Fibroblast of lung (primary cell): ENCODE data around the gene DUSP9. TPM values are rescaled to one million over a fixed set of nuclear protein-coding genes. Genes with fewer than 3 reads are reported as not detected.
"Not testable (repeated sequence)": the region's sequence is repeated elsewhere in the genome, so short reads cannot be mapped to it uniquely, and the experiment has no call there.

ENCODE experiments used
- DNase-seq, 2 donors: peaks; one replicate each; pipeline versions ENCODE4 v3.0.0 to v3.0.0-alpha.2; 2010; ENCODE audit warnings: low read depth in 2 of 2
- H2AFZ ChIP-seq: 2 replicates; pipeline ENCODE4 v1.5.1; 2012; ENCODE audit warnings: low read length, control low read depth, inconsistent platforms
- H3K27ac ChIP-seq: 2 replicates; pipeline ENCODE4 v1.5.1; 2011; ENCODE audit warnings: low read length, control low read depth; ENCODE audit not compliant: insufficient read depth
- H3K27me3 ChIP-seq: 2 replicates; pipeline ENCODE4 v1.5.1; 2011; ENCODE audit warnings: mild to moderate bottlenecking, low read length; ENCODE audit not compliant: control insufficient read depth, insufficient read depth
- H3K36me3 ChIP-seq: 2 replicates; pipeline ENCODE4 v1.5.1; 2011; ENCODE audit warnings: low read length; ENCODE audit not compliant: control insufficient read depth, insufficient read depth
- H3K4me1 ChIP-seq: 2 replicates; pipeline ENCODE4 v1.5.1; 2011; ENCODE audit warnings: low read length; ENCODE audit not compliant: control insufficient read depth, insufficient read depth; ENCODE audit errors: extremely low read depth
- H3K4me2 ChIP-seq: 2 replicates; pipeline ENCODE4 v1.5.1; 2011; ENCODE audit warnings: low read length, control low read depth; ENCODE audit not compliant: insufficient read depth; ENCODE audit errors: extremely low read depth
- H3K4me3 ChIP-seq, 4 experiments: fragments of 200-600 bp in 1 of 4; sonication (generic) in 1 of 4; replicated peaks in 1 of 4; 2 replicates each; pipeline ENCODE4 v1.5.1; 2011 to 2016; ENCODE audit warnings: low read length in 4 of 4, low read depth in 3 of 4, mild to moderate bottlenecking in 3 of 4, control low read depth in 2 of 4, inconsistent platforms in 1 of 4, mixed read lengths in 1 of 4; ENCODE audit not compliant: insufficient read depth in 1 of 4; ENCODE audit errors: control extremely low read depth in 1 of 4
- H3K79me2 ChIP-seq: 2 replicates; pipeline ENCODE4 v1.5.1; 2012; ENCODE audit warnings: mild to moderate bottlenecking, low read length, inconsistent platforms; ENCODE audit not compliant: control insufficient read depth, insufficient read depth
- H3K9ac ChIP-seq: 2 replicates; pipeline ENCODE4 v1.5.1; 2011; ENCODE audit warnings: mild to moderate bottlenecking, low read length, control low read depth; ENCODE audit not compliant: insufficient read depth
- H3K9me3 ChIP-seq: 2 replicates; pipeline ENCODE4 v1.5.1; 2012; ENCODE audit warnings: low read depth, low read length; ENCODE audit not compliant: control insufficient read depth, insufficient read depth
- H4K20me1 ChIP-seq: 2 replicates; pipeline ENCODE4 v1.5.1; 2011; ENCODE audit warnings: low read length; ENCODE audit not compliant: control insufficient read depth, insufficient read depth; ENCODE audit errors: extremely low read depth
- CTCF ChIP-seq, 2 donors: IDR thresholded peaks in 1 of 2; conservative IDR thresholded peaks in 1 of 2; 1 replicate in 1 of 2; 2 replicates in 1 of 2; pipeline ENCODE4 v1.5.1; 2011 to 2012; ENCODE audit warnings: low read length in 2 of 2, control low read depth in 1 of 2, inconsistent platforms in 1 of 2, low read depth in 1 of 2, mild to moderate bottlenecking in 1 of 2
- EZH2 ChIP-seq: IDR thresholded peaks from 2 replicates; pipeline ENCODE4 v1.5.1; 2012; ENCODE audit warnings: low read length, control low read depth, mild to moderate bottlenecking; ENCODE audit errors: missing control alignments
- polyA plus RNA-seq, 2 donors: library from polyadenylated mRNA; depleted of rRNA in 1 of 2; stranded (reverse) in 1 of 2; unstranded in 1 of 2; fragments of >200 nt; gene quantifications; 2 replicates each; pipeline ENCODE4 v1.2.1, GENCODE V29; 2011 to 2012; ENCODE audit warnings: missing spikeins in 1 of 2
- total RNA-seq: library from RNA; depleted of rRNA; stranded (reverse); fragments of >200 nt; gene quantifications from 2 replicates; pipeline ENCODE4 v1.2.1, GENCODE V29; 2014

The DUSP9 gene
- total and polyA plus RNA-seq, 2 donors (not counting 1 experiment from before 2014, with no cell fraction given), result not detected

DNA sequence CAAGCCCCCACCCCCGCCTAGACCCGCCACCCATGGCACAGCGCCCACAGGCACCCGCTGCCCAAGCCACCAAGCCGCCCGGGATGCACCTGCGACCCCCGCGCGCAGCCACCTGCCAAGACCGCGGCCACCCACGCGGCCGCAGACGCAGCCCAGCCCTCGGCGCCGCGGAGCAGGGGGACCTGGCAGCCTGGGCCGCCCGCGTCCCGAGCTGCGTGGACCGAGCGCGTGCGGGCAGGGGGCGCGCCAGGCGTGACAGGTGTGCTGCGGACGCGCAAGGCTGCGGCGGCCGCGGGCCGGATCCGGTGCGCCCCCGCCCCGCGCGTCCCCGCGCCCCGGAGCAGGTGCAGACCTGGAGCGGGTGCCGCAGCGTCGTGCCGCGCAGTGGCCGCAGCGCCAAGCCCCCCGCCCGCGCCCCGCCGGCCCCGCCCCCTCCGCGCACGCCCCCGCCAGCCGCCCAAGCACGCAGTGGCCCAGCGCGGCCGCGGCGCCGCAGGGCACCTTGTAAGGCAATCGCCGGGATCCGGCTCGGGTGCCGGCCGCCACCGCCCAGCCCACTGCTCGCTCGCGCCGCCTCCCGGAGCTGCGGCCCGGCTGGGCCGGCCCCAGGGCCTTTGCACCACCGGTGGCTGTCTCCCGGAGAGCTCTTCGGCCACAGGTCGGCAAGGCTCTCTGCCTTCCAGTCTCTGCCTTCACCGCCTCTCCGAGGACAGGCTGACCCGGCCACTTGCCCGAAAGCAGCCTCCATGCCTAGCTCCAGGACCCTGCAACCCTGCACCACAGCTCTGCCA lies 26.6 kb downstream of the DUSP9 start, which contains the start of gene PNCK:
Gene PNCK (minus strand): TSS at position 386 of the 791 bp plus-strand sequence. CDS start 737 bp downstream, outside the sequence.
- H3K9me3 ChIP-seq, result no peaks in the 10 kb centered on the region
- no peak for DNase-seq
- TF ChIP-seq EZH2 (no peak), CTCF (conservative IDR thresholded peaks at IDR 0.05 in 1 of 2, IDR thresholded peaks at IDR 0.05 in 1 of 2; ENCODE audit: low read depth in 1 of 2, low read length in 2 of 2) (no peak)
- no peak within 1 kb of the TSS for H2AFZ ChIP-seq
- no peak within 1 kb of the TSS for H3K4me3 ChIP-seq
- no peaks in the 10 kb centered on the region for H4K20me1 ChIP-seq
- H3K27ac ChIP-seq, result no peak within 1 kb of the TSS
- H3K9ac ChIP-seq, result no peak within 1 kb of the TSS
- H3K4me1 ChIP-seq, result no peaks in the 10 kb centered on the region
- H3K36me3 ChIP-seq, result no peaks in the 10 kb centered on the region
- H3K27me3 ChIP-seq, result no peaks in the 10 kb centered on the region
- H3K4me2 ChIP-seq, result no peak within 1 kb of the TSS
- no peaks in the 10 kb centered on the region for H3K79me2 ChIP-seq

- DNase-seq, result no peak
- Histone ChIP-seq H3K27me3 (no peaks in the 10 kb centered on the region), H3K79me2 (no peaks in the 10 kb centered on the region), H3K9ac (no peak overlapping the region), H2AFZ (no peak overlapping the region), H3K27ac (no peak overlapping the region), H3K4me2 (no peak overlapping the region), H4K20me1 (no peaks in the 10 kb centered on the region), H3K9me3 (no peaks in the 10 kb centered on the region), H3K4me3 (no peak overlapping the region), H3K4me1 (no peaks in the 10 kb centered on the region), H3K36me3 (no peaks in the 10 kb centered on the region)
- no peak for TF ChIP-seq EZH2
- no peak for TF ChIP-seq CTCF (conservative IDR thresholded peaks at IDR 0.05 in 1 of 2, IDR thresholded peaks at IDR 0.05 in 1 of 2; ENCODE audit: low read depth in 1 of 2, low read length in 2 of 2)
Measured at GRCh38 chrX:153674219-153674851, 27.3 kb downstream of the DUSP9 start.

- DNase-seq, result no peak
Measured at GRCh38 chrX:153681175-153681574, 34.2 kb downstream of the DUSP9 start.

DNA sequence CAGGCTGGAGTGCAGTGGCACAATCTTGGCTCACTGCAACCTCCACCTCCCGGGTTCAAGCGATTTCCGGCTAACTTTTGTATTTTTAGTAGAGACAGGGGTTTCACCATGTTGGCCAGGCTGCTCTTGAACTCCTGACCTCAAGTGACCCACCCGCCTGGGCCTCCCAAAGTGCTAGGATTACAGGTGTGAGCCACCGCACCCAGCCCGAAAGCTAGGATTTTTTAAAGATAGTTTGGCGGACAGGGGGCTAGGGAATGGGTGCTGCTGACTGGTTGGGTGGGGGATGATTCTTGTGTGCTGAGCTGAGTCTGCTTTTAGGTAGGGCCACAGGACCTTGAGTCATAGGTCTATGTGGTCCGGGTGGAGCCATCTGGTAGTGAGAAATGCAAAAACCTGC lies 36.5 kb downstream of the DUSP9 start:
- not testable (repeated sequence) for H3K36me3 ChIP-seq, H3K27me3 ChIP-seq, H4K20me1 ChIP-seq, H3K9me3 ChIP-seq, H3K4me3 ChIP-seq, H2AFZ ChIP-seq, H3K9ac ChIP-seq, H3K79me2 ChIP-seq, DNase-seq, H3K27ac ChIP-seq, H3K4me2 ChIP-seq, H3K4me1 ChIP-seq

More at GRCh38 chrX:153681175-153681574, 34.2 kb downstream of the DUSP9 start:
- H3K36me3 ChIP-seq, result no peaks in the 10 kb centered on the region
- no peak overlapping the region for H3K4me3 ChIP-seq
- H3K27ac ChIP-seq, result no peak overlapping the region
- no peak overlapping the region for H3K9ac ChIP-seq
- no peak overlapping the region for H2AFZ ChIP-seq
- no peaks in the 10 kb centered on the region for H3K4me1 ChIP-seq
- no peaks in the 10 kb centered on the region for H3K9me3 ChIP-seq
- TF ChIP-seq CTCF (conservative IDR thresholded peaks at IDR 0.05 in 1 of 2, IDR thresholded peaks at IDR 0.05 in 1 of 2; ENCODE audit: low read depth in 1 of 2, low read length in 2 of 2), result no peak
- no peak for TF ChIP-seq EZH2
- no peaks in the 10 kb centered on the region for H4K20me1 ChIP-seq
- H3K79me2 ChIP-seq, result no peaks in the 10 kb centered on the region
- no peak overlapping the region for H3K4me2 ChIP-seq
- H3K27me3 ChIP-seq, result no peaks in the 10 kb centered on the region
